ENCODE results near the gene MDGA2. TPM values are rescaled to one million over a fixed set of nuclear protein-coding genes. Genes with fewer than 3 reads are reported as not detected.

The MDGA2 gene
- total RNA-seq, 1 donor from 2014 or later, result 0.17 TPM

DNA sequence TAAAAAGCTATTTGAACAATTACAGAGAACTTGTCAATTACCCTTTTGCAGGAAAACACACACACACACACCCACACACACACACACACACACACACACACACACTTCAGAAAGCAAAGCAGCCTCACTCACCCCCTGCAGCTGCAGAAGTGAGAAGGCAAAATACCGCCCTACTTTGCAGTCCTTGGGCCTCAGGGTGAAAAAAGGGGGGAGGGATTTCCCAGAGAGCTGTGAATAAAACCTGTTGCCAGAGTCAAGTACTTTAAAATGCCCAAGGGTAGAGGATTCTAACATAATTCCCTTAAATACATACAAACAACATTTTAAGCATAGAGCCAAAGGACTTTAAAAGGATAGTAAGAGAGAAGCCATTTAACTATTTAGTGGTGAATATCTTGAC, 285.9 kb downstream of the MDGA2 start:
- Mint-ChIP-seq H3K4me3 (ENCODE audit: unreplicated experiment) (no peak overlapping the region), H3K4me1 (ENCODE audit: low read depth) (peaks cover 41% of the 10 kb centered on the region), H3K9me3 (ENCODE audit: low read depth) (no peaks in the 10 kb centered on the region), H3K27me3 (ENCODE audit: low read depth) (peaks cover 2% of the 10 kb centered on the region), H3K36me3 (ENCODE audit: low read depth) (no peaks in the 10 kb centered on the region), H3K27ac (ENCODE audit: unreplicated experiment) (no peak overlapping the region)
- TF ChIP-seq, protein P1, sequence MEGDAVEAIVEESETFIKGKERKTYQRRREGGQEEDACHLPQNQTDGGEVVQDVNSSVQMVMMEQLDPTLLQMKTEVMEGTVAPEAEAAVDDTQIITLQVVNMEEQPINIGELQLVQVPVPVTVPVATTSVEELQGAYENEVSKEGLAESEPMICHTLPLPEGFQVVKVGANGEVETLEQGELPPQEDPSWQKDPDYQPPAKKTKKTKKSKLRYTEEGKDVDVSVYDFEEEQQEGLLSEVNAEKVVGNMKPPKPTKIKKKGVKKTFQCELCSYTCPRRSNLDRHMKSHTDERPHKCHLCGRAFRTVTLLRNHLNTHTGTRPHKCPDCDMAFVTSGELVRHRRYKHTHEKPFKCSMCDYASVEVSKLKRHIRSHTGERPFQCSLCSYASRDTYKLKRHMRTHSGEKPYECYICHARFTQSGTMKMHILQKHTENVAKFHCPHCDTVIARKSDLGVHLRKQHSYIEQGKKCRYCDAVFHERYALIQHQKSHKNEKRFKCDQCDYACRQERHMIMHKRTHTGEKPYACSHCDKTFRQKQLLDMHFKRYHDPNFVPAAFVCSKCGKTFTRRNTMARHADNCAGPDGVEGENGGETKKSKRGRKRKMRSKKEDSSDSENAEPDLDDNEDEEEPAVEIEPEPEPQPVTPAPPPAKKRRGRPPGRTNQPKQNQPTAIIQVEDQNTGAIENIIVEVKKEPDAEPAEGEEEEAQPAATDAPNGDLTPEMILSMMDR (IDR thresholded peaks at IDR 0.05), result no peak
- DNase-seq (ENCODE audit: low spot score), result no peak

DNA sequence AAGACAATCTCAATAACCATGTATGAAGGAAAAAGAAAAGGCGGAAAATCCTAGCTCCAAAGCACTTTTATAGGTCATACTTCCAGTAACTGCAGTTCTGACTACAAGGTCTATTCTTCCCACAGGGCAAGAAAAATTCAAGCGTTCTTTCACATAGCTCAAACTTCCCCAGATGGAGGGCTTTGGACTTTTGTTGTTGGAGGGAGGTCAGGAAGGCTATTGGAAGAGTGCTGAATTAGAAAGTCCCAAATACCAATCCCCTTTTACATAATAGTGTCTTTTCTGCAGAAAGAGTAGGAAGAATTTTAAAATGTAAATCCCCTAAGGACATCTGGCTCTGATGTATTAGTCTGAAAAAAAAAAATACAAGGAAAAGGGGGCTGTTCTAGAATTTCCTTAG, 309.4 kb downstream of the MDGA2 start:
- H3K4me1 Mint-ChIP-seq (ENCODE audit: low read depth), result no peaks in the 10 kb centered on the region
- no peaks in the 10 kb centered on the region for H3K9me3 Mint-ChIP-seq (ENCODE audit: low read depth)
- TF ChIP-seq, protein P1 (IDR thresholded peaks at IDR 0.05), result no peak
- H3K36me3 Mint-ChIP-seq (ENCODE audit: low read depth), result no peaks in the 10 kb centered on the region
- DNase-seq (ENCODE audit: low spot score), result no peak
- H3K4me3 Mint-ChIP-seq (ENCODE audit: unreplicated experiment), result no peak overlapping the region
- no peak overlapping the region for H3K27ac Mint-ChIP-seq (ENCODE audit: unreplicated experiment)
- no peaks in the 10 kb centered on the region for H3K27me3 Mint-ChIP-seq (ENCODE audit: low read depth)

DNA sequence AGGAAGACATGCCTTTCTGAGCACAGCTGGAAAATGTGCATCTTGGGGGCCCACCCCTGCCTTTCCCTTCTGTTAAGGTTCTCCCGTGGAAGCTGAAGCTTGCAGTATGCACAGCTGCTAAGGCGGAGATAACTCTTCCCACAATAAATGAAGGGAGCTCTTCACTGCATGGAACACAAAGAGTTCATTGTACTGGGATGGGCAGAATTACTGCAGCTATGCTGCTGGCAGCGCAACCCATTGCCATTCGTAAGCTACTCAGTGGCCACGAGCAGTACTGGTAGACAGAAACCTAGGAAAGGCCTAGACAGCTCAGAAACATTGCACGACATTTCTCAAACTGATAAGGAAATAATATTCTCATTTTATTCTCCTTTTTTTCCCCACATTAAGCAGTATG, 310.2 kb downstream of the MDGA2 start:
- TF ChIP-seq, protein P1 (IDR thresholded peaks at IDR 0.05), result no peak
- Mint-ChIP-seq H3K36me3 (ENCODE audit: low read depth) (no peaks in the 10 kb centered on the region), H3K27me3 (ENCODE audit: low read depth) (no peaks in the 10 kb centered on the region), H3K27ac (ENCODE audit: unreplicated experiment) (no peak overlapping the region), H3K4me3 (ENCODE audit: unreplicated experiment) (no peak overlapping the region), H3K9me3 (ENCODE audit: low read depth) (no peaks in the 10 kb centered on the region), H3K4me1 (ENCODE audit: low read depth) (no peaks in the 10 kb centered on the region)
- no peak for DNase-seq (ENCODE audit: low spot score)

DNA sequence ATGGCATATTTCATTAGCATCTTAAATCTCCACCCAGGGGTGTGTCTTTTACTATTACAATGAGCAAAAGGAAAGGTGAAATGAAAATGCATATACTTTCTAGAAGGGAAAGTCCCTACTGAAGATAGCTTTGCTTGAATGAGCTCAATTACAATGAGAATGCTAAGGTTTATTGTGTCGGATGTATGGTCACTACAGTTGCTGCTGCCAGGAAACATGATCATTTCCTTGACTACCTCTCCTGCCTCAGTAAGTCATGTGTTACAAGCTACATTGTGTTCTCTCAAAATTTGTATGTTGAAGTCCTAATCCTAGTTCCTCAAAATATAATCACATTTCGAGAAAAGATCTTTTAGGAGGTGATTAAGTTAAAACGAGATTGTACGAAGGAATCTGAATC, 322.2 kb downstream of the MDGA2 start:
- H3K4me3 Mint-ChIP-seq (ENCODE audit: unreplicated experiment), result no peak overlapping the region
- no peak overlapping the region for H3K27ac Mint-ChIP-seq (ENCODE audit: unreplicated experiment)
- no peak for DNase-seq (ENCODE audit: low spot score)
- H3K36me3 Mint-ChIP-seq (ENCODE audit: low read depth), result peaks cover 2% of the 10 kb centered on the region
- H3K27me3 Mint-ChIP-seq (ENCODE audit: low read depth), result no peaks in the 10 kb centered on the region
- TF ChIP-seq, protein P1 (IDR thresholded peaks at IDR 0.05), result no peak
- no peaks in the 10 kb centered on the region for H3K4me1 Mint-ChIP-seq (ENCODE audit: low read depth)
- peaks cover 18% of the 10 kb centered on the region for H3K9me3 Mint-ChIP-seq (ENCODE audit: low read depth)

DNA sequence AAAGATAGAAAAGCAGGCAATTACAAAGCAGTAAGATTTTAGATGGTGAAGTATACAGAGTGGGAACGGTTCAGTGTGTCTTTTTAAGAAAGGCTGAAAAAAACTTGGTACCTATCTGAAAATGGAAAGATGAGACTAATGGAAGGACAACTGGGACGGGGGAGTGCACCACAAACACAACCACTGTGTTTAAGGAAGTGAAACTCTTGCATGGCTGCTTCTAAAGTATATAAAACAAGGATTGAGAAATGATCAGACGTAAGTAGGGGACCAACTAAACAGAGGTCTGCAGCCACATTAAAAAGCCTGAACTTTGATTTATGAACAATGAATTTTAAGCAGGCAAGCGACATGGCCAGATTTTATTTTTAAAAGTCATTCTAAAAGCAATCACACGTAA, 328.6 kb downstream of the MDGA2 start:
- Mint-ChIP-seq H3K27ac (ENCODE audit: unreplicated experiment) (no peak overlapping the region), H3K4me1 (ENCODE audit: low read depth) (peaks cover 7% of the 10 kb centered on the region), H3K9me3 (ENCODE audit: low read depth) (no peaks in the 10 kb centered on the region), H3K27me3 (ENCODE audit: low read depth) (no peaks in the 10 kb centered on the region), H3K36me3 (ENCODE audit: low read depth) (no peaks in the 10 kb centered on the region), H3K4me3 (ENCODE audit: unreplicated experiment) (no peak overlapping the region)
- TF ChIP-seq, protein P1 (IDR thresholded peaks at IDR 0.05), result no peak
- DNase-seq (ENCODE audit: low spot score), result no peak

Data from chondrocyte (in vitro differentiated cells).